Activated CD8-positive, alpha-beta T cell treated with anti-CD3 and anti-CD28 coated beads for 36 hours (primary cell): Measurements from ENCODE around the gene EFNA3. TPM values are rescaled to one million over a fixed set of nuclear protein-coding genes. Genes with fewer than 3 reads are reported as not detected.

ENCODE experiments used
- ATAC-seq: fragments of 200-7000 bp; cut with Tn5 transposase; one replicate; pipeline ENCODE4 v1.10.0; 2021; ENCODE audit warnings: mild to moderate bottlenecking, moderate library complexity
- CTCF ChIA-PET: fragments of 350-600 bp; sonication (Branson Sonifier 250); formaldehyde crosslinking; loops from one replicate; lab custom pipeline; 2021; ENCODE audit warnings: antibody characterized with exemption; lab: Charles Lee
- POLR2A ChIA-PET: fragments of 350-600 bp; sonication (Branson Sonifier 250); formaldehyde crosslinking; loops from one replicate; lab custom pipeline; 2021; ENCODE audit warnings: antibody characterized with exemption; lab: Charles Lee
- DNase-seq: peaks from one replicate; pipeline ENCODE4 v3.0.0-alpha.2; 2020
- H3K27ac Mint-ChIP-seq: one replicate; pipeline ENCODE4 v1.8.0; 2021; ENCODE audit warnings: mild to moderate bottlenecking, mixed read lengths
- H3K27me3 Mint-ChIP-seq: one replicate; pipeline ENCODE4 v1.8.0; 2021; ENCODE audit warnings: mixed read lengths
- H3K36me3 Mint-ChIP-seq: one replicate; pipeline ENCODE4 v1.8.0; 2021; ENCODE audit warnings: low read depth, mixed read lengths
- H3K4me1 Mint-ChIP-seq: one replicate; pipeline ENCODE4 v1.8.0; 2021; ENCODE audit warnings: low read depth, mixed read lengths
- H3K4me3 Mint-ChIP-seq: one replicate; pipeline ENCODE4 v1.8.0; 2021; ENCODE audit warnings: mild to moderate bottlenecking, moderate library complexity, mixed read lengths
- H3K9me3 Mint-ChIP-seq: one replicate; pipeline ENCODE4 v1.8.0; 2021; ENCODE audit warnings: mixed read lengths
- CTCF ChIP-seq: fragments of 200-600 bp; IDR thresholded peaks from one replicate; pipeline ENCODE4 v1.8.0; 2022; ENCODE audit warnings: antibody characterized with exemption, mild to moderate bottlenecking
- intact Hi-C: fragments of 100-400 bp; cut with micrococcal nuclease; formaldehyde crosslinking; loops from one replicate; pipeline ENCODE4 v1.10.0; 2022
- total RNA-seq, 2 experiments: library from RNA; stranded (reverse); gene quantifications; one replicate each; pipeline ENCODE4 v1.2.3, GENCODE V29; 2021

The EFNA3 gene
- total RNA-seq, 2 experiments from 2014 or later, result 5.1 to 8.6 TPM

GRCh38 chr1:155069551-155070157 lies 9.0 kb upstream of the EFNA3 start:
- peaks cover 26% of the 10 kb centered on the region for H3K4me1 Mint-ChIP-seq
- H3K36me3 Mint-ChIP-seq, result peaks cover 3% of the 10 kb centered on the region
- ChIA-PET POLR2A (interaction anchor here (0.5 to 2.1 kb wide), 5 partner anchors 11 to 1697 kb away, joined by 3 to 7 read pairs (median 3); no protein-coding TSS in a partner anchor), CTCF (interaction anchor here (0.8 to 23.5 kb wide), 8 partner anchors 9 to 133 kb away, joined by 3 to 278 read pairs (median 6); partner anchors contain the start of genes EFNA4, KRTCAP2 and PMVK)
- no peaks in the 10 kb centered on the region for H3K27me3 Mint-ChIP-seq
- no peak overlapping the region for H3K4me3 Mint-ChIP-seq
- H3K9me3 Mint-ChIP-seq, result no peaks in the 10 kb centered on the region
- intact Hi-C loops, result no loop called here
- H3K27ac Mint-ChIP-seq, result no peak overlapping the region
- ATAC-seq (no peak), DNase-seq (no peak)
- TF ChIP-seq CTCF, result no peak

GRCh38 chr1:155070158-155070621 lies 8.4 kb upstream of the EFNA3 start:
- no peak for ATAC-seq
- peaks cover 21% of the 10 kb centered on the region for H3K4me1 Mint-ChIP-seq
- H3K9me3 Mint-ChIP-seq, result no peaks in the 10 kb centered on the region
- peaks cover 3% of the 10 kb centered on the region for H3K36me3 Mint-ChIP-seq
- no peak overlapping the region for H3K27ac Mint-ChIP-seq
- no peak for DNase-seq
- ChIA-PET POLR2A (interaction anchor here (0.5 to 2.1 kb wide), 5 partner anchors 11 to 104 kb away, joined by 3 to 7 read pairs (median 5); partner anchors contain the start of gene KRTCAP2), CTCF (interaction anchor here (0.7 to 23.5 kb wide), 10 partner anchors 9 to 134 kb away, joined by 3 to 278 read pairs (median 6); partner anchors contain the start of genes EFNA4, KRTCAP2 and PMVK)
- intact Hi-C loops, result no loop called here
- H3K4me3 Mint-ChIP-seq, result peak overlapping the region; percentile 56
- no peak for TF ChIP-seq CTCF
- H3K27me3 Mint-ChIP-seq, result no peaks in the 10 kb centered on the region

- ChIA-PET POLR2A (interaction anchor here (1.7 to 2.1 kb wide), 3 partner anchors 10 to 102 kb away, joined by 5 to 7 read pairs (median 7); partner anchors contain the start of gene KRTCAP2), CTCF (interaction anchor here (0.7 to 23.5 kb wide), 10 partner anchors 10 to 134 kb away, joined by 3 to 278 read pairs (median 6); partner anchors contain the start of genes EFNA4 and PMVK)
- DNase-seq, result peak; percentile 90
- Mint-ChIP-seq H3K27ac (no peak overlapping the region), H3K36me3 (peaks cover 3% of the 10 kb centered on the region), H3K4me3 (peak overlapping the region; percentile 56), H3K9me3 (no peaks in the 10 kb centered on the region), H3K27me3 (no peaks in the 10 kb centered on the region), H3K4me1 (peaks cover 21% of the 10 kb centered on the region)
- peak; percentile 64 for TF ChIP-seq CTCF
- peak; percentile 94 for ATAC-seq
- intact Hi-C loops, result no loop called here
These were observed 7.7 kb upstream of the EFNA3 start for GRCh38 chr1:155070721-155071569.

- intact Hi-C loops, result no loop called here
- Mint-ChIP-seq H3K27me3 (no peaks in the 10 kb centered on the region), H3K4me1 (peaks cover 21% of the 10 kb centered on the region), H3K4me3 (no peak overlapping the region), H3K27ac (no peak overlapping the region), H3K36me3 (peaks cover 3% of the 10 kb centered on the region), H3K9me3 (no peaks in the 10 kb centered on the region)
- no peak for TF ChIP-seq CTCF
- ChIA-PET CTCF (interaction anchor here (0.8 to 23.5 kb wide), 7 partner anchors 9 to 96 kb away, joined by 3 to 278 read pairs (median 4); partner anchors contain the start of genes ADAM15 and EFNA4), POLR2A (interaction anchor here (1.7 kb wide), 1 partner anchor 101 kb away, joined by 5 read pairs; the partner anchor contains the start of gene KRTCAP2)
- DNase-seq (no peak), ATAC-seq (no peak)
These were observed 6.9 kb upstream of the EFNA3 start for GRCh38 chr1:155071701-155072100.
